GM23338 (cell line): ENCODE data around the gene KIRREL3. TPM values are rescaled to one million over a fixed set of nuclear protein-coding genes. Genes with fewer than 3 reads are reported as not detected.

Experiments
- CREB1 ChIP-seq: fragments of 250-450 bp; sonication (Bioruptor Pico); IDR thresholded peaks from 2 replicates; pipeline ENCODE4 v1.5.0; 2020; ENCODE audit warnings: low read depth, mild to moderate bottlenecking, moderate library complexity
- CTCF ChIP-seq, 2 experiments: fragments of 200-600 bp in 1 of 2; sonication (generic) in 1 of 2; conservative IDR thresholded peaks; 2 replicates each; pipeline versions ENCODE4 v1.5.1 to v1.6.1; 2016 to 2017; ENCODE audit warnings: antibody characterized with exemption in 2 of 2, low read depth in 2 of 2, mild to moderate bottlenecking in 2 of 2, moderate library complexity in 1 of 2
- EZH2 ChIP-seq: fragments of 200-600 bp; sonication (generic); IDR thresholded peaks from one replicate; pipeline ENCODE4 v1.8.0; 2017; ENCODE audit warnings: antibody characterized with exemption, mild to moderate bottlenecking, low read depth; ENCODE audit not compliant: unreplicated experiment
- EZH2phosphoT487 ChIP-seq: fragments of 200-600 bp; sonication (generic); IDR thresholded peaks from one replicate; pipeline ENCODE4 v1.8.1; 2018; ENCODE audit warnings: antibody characterized with exemption; ENCODE audit not compliant: unreplicated experiment
- JUNB ChIP-seq: IDR thresholded peaks from one replicate; pipeline ENCODE4 v1.6.1; 2016; ENCODE audit warnings: antibody characterized with exemption; ENCODE audit not compliant: unreplicated experiment
- POLR2AphosphoS5 ChIP-seq: IDR thresholded peaks from 2 replicates; pipeline ENCODE4 v1.6.1; 2016; ENCODE audit warnings: antibody characterized with exemption, low read depth
- ZNF114 ChIP-seq: fragments of 250-450 bp; sonication (Bioruptor Pico); IDR thresholded peaks from 2 replicates; pipeline ENCODE4 v1.5.0; 2020; ENCODE audit warnings: mild to moderate bottlenecking, moderate library complexity
- ZNF331 ChIP-seq: fragments of 250-450 bp; sonication (Bioruptor Pico); IDR thresholded peaks from 2 replicates; pipeline ENCODE4 v1.5.0; 2020; ENCODE audit warnings: low read depth, mild to moderate bottlenecking, moderate library complexity
- ZNF462 ChIP-seq: fragments of 250-450 bp; sonication (Bioruptor Pico); IDR thresholded peaks from 2 replicates; pipeline ENCODE4 v1.5.0; 2020; ENCODE audit warnings: mild to moderate bottlenecking, moderate library complexity
- polyA plus RNA-seq: library from polyadenylated mRNA; unstranded; fragments of >200 nt; fragmentation: Nextera tagmentation; extraction: Ambion mirVana; gene quantifications from 2 replicates; pipeline ENCODE4 v1.2.1, GENCODE V29; 2016
- total RNA-seq: library from RNA; depleted of rRNA; stranded (reverse); fragments of >200 nt; shearing (Covaris generic); gene quantifications from 2 replicates; pipeline ENCODE4 v1.2.3, GENCODE V29; 2014

The KIRREL3 gene
- total and polyA plus RNA-seq, 2 experiments from 2014 or later: 0.13 to 1.5 TPM

- no peak for TF ChIP-seq ZNF462
- TF ChIP-seq JUNB: no peak
- no peak for TF ChIP-seq EZH2
- no peak for TF ChIP-seq ZNF331 (CRISPR knock-in tag)
- no peak for TF ChIP-seq ZNF114 (CRISPR knock-in tag)
- TF ChIP-seq POLR2AphosphoS5: no peak
- TF ChIP-seq EZH2phosphoT487: no peak
- TF ChIP-seq CREB1 (CRISPR knock-in tag): no peak
- TF ChIP-seq CTCF (conservative IDR thresholded peaks at IDR 0.05; ENCODE audit: low read depth in 2 of 2): no peak
Measured at GRCh38 chr11:126415669-126416420, 584.7 kb downstream of the KIRREL3 start (continued).
